HAP-1 (cell line): ENCODE data around the gene DENND6B.
A peak's percentile ranks its signal among the peaks of the same experiment; 100 is the strongest.
"Not testable (repeated sequence)": the region's sequence is repeated elsewhere in the genome, so short reads cannot be mapped to it uniquely, and the experiment has no call there.

ENCODE experiments used
- DNase-seq, 2 experiments: peaks; one replicate each; pipeline ENCODE4 v3.0.0-alpha.2; 2016 to 2020; ENCODE audit warnings: low spot score in 2 of 2
- H3K27me3 ChIP-seq: fragments of 250-450 bp; sonication (Bioruptor Pico); 2 replicates; pipeline ENCODE4 v1.5.1; 2020; ENCODE audit warnings: low read depth, mild to moderate bottlenecking, moderate library complexity
- H3K36me3 ChIP-seq: fragments of 250-450 bp; sonication (Bioruptor Pico); replicated peaks from 2 replicates; pipeline ENCODE4 v1.5.1; 2020; ENCODE audit warnings: mild to moderate bottlenecking
- H3K4me1 ChIP-seq: fragments of 250-450 bp; sonication (Bioruptor Pico); 2 replicates; pipeline ENCODE4 v1.5.1; 2020; ENCODE audit warnings: mild to moderate bottlenecking
- H3K4me3 ChIP-seq: fragments of 250-450 bp; sonication (Bioruptor Pico); 2 replicates; pipeline ENCODE4 v1.5.1; 2020; ENCODE audit warnings: mild to moderate bottlenecking, moderate library complexity
- H3K9me3 ChIP-seq: fragments of 250-450 bp; sonication (Bioruptor Pico); 2 replicates; pipeline ENCODE4 v1.5.1; 2020; ENCODE audit warnings: mild to moderate bottlenecking, moderate library complexity
- in situ Hi-C: fragments of 300-500 bp; cut with MboI; formaldehyde crosslinking; loops from 3 replicates; pipeline ENCODE4 v1.14.3; 2020; ENCODE audit warnings: low sequenced_read_pairs, inconsistent platforms, mixed read lengths

DENND6B gene

GRCh38 chr22:50347157-50347556, 20.3 kb upstream of the DENND6B start:
- no peak for DNase-seq
- H3K27me3 ChIP-seq, result no peaks in the 10 kb centered on the region
- H3K4me1 ChIP-seq, result peaks cover under 1% of the 10 kb centered on the region; the same call in 1 of the 2 replicates
- no peak overlapping the region for H3K4me3 ChIP-seq
- in situ Hi-C loops, result no loop called here
- H3K36me3 ChIP-seq, result peaks cover 16% of the 10 kb centered on the region; the same call in 1 of the 2 replicates
- no peaks in the 10 kb centered on the region for H3K9me3 ChIP-seq

GRCh38 chr22:50346470-50346869, 19.7 kb upstream of the DENND6B start:
- DNase-seq, result no peak
- Histone ChIP-seq H3K36me3 (peaks cover 16% of the 10 kb centered on the region; the same call in 1 of the 2 replicates), H3K27me3 (no peaks in the 10 kb centered on the region), H3K9me3 (no peaks in the 10 kb centered on the region), H3K4me1 (peaks cover 2% of the 10 kb centered on the region; the same call in 1 of the 2 replicates), H3K4me3 (no peak overlapping the region)
- in situ Hi-C loops, result no loop called here

- Histone ChIP-seq H3K4me3 (peak overlapping the region; percentile 47), H3K4me1 (peaks cover 2% of the 10 kb centered on the region; the same call in 1 of the 2 replicates), H3K9me3 (no peaks in the 10 kb centered on the region; the same call in 1 of the 2 replicates), H3K27me3 (no peaks in the 10 kb centered on the region), H3K36me3 (peaks cover 13% of the 10 kb centered on the region; the same call in 1 of the 2 replicates)
- DNase-seq, result no peak
- in situ Hi-C loops, result no loop called here
Measured at GRCh38 chr22:50343541-50343935, 16.7 kb upstream of the DENND6B start.

- H3K4me3 ChIP-seq, result peak within 1 kb of the TSS; percentile 47
- no peaks in the 10 kb centered on the region; the same call in 1 of the 2 replicates for H3K9me3 ChIP-seq
- no peaks in the 10 kb centered on the region for H3K27me3 ChIP-seq
- peaks cover 7% of the 10 kb centered on the region; the same call in 1 of the 2 replicates for H3K36me3 ChIP-seq
- in situ Hi-C loops, result no loop called here
- H3K4me1 ChIP-seq, result peaks cover 2% of the 10 kb centered on the region; the same call in 1 of the 2 replicates
- DNase-seq, result peak; percentile 52 to 86
Measured at GRCh38 chr22:50342651-50343540, 16.1 kb upstream of the DENND6B start, which contains the start of gene PPP6R2. Gene PPP6R2 (plus strand): TSS chr22:50343327. CDS start chr22:50393909, 50,582 bp downstream.

- DNase-seq, result peak; percentile 79 to 96
- Histone ChIP-seq H3K9me3 (no peaks in the 10 kb centered on the region; the same call in 1 of the 2 replicates), H3K27me3 (no peaks in the 10 kb centered on the region), H3K4me3 (peak overlapping the region; percentile 47), H3K36me3 (0 out of 2 replicates have a peak, but pooled peaks cover 1% of the 10 kb centered on the region), H3K4me1 (peaks cover 2% of the 10 kb centered on the region; the same call in 1 of the 2 replicates)
- in situ Hi-C loops, result no loop called here
Measured at GRCh38 chr22:50341977-50342650, 15.3 kb upstream of the DENND6B start.

GRCh38 chr22:50339945-50340879, 13.4 kb upstream of the DENND6B start:
- Histone ChIP-seq H3K9me3 (no peaks in the 10 kb centered on the region; the same call in 1 of the 2 replicates), H3K4me3 (no peak overlapping the region), H3K27me3 (no peaks in the 10 kb centered on the region), H3K4me1 (peaks cover 2% of the 10 kb centered on the region; the same call in 1 of the 2 replicates), H3K36me3 (no peaks in the 10 kb centered on the region)
- in situ Hi-C loops, result no loop called here
- peak; percentile 26 to 52 for DNase-seq

GRCh38 chr22:50338860-50339462, 12.1 kb upstream of the DENND6B start:
- Histone ChIP-seq H3K4me1 (peaks cover 2% of the 10 kb centered on the region; the same call in 1 of the 2 replicates), H3K36me3 (no peaks in the 10 kb centered on the region), H3K4me3 (no peak overlapping the region), H3K27me3 (no peaks in the 10 kb centered on the region), H3K9me3 (no peaks in the 10 kb centered on the region; the same call in 1 of the 2 replicates)
- DNase-seq, result no peak
- in situ Hi-C loops, result no loop called here

GRCh38 chr22:50338042-50338573, 11.3 kb upstream of the DENND6B start:
- Histone ChIP-seq H3K4me1 (peaks cover 2% of the 10 kb centered on the region; the same call in 1 of the 2 replicates), H3K27me3 (no peaks in the 10 kb centered on the region), H3K4me3 (no peak overlapping the region), H3K9me3 (no peaks in the 10 kb centered on the region; the same call in 1 of the 2 replicates), H3K36me3 (no peaks in the 10 kb centered on the region)
- DNase-seq, result no peak
- in situ Hi-C loops, result no loop called here

- Histone ChIP-seq H3K9me3 (no peaks in the 10 kb centered on the region; the same call in 1 of the 2 replicates), H3K36me3 (no peaks in the 10 kb centered on the region), H3K4me1 (peaks cover 2% of the 10 kb centered on the region; the same call in 1 of the 2 replicates), H3K4me3 (no peak overlapping the region), H3K27me3 (no peaks in the 10 kb centered on the region)
- no peak for DNase-seq
- in situ Hi-C loops, result no loop called here
Measured at GRCh38 chr22:50337262-50338041, 10.6 kb upstream of the DENND6B start.

GRCh38 chr22:50334433-50334832, 7.6 kb upstream of the DENND6B start:
- H3K9me3 ChIP-seq, H3K36me3 ChIP-seq, H3K4me1 ChIP-seq, in situ Hi-C loops, H3K4me3 ChIP-seq, DNase-seq, H3K27me3 ChIP-seq: not testable (repeated sequence)

GRCh38 chr22:50329236-50329635, 2.4 kb upstream of the DENND6B start:
- no peaks in the 10 kb centered on the region for H3K9me3 ChIP-seq
- DNase-seq, result no peak
- H3K27me3 ChIP-seq, result no peaks in the 10 kb centered on the region
- peaks cover 10% of the 10 kb centered on the region for H3K4me1 ChIP-seq
- no peak overlapping the region for H3K4me3 ChIP-seq
- H3K36me3 ChIP-seq, result no peaks in the 10 kb centered on the region
- in situ Hi-C loops, result loop anchor here (5.0 to 10.0 kb wide), 2 partner anchors 54 to 77 kb away; partner anchors contain the start of genes HDAC10 and MAPK11

GRCh38 chr22:50327711-50328019, 853 bp upstream of the DENND6B start:
- H3K4me1 ChIP-seq, result peaks cover 10% of the 10 kb centered on the region
- no peaks in the 10 kb centered on the region for H3K9me3 ChIP-seq
- DNase-seq, result no peak
- in situ Hi-C loops, result loop anchor here (5.0 to 10.0 kb wide), 2 partner anchors 53 to 75 kb away; partner anchors contain the start of genes HDAC10 and MAPK11
- H3K36me3 ChIP-seq, result no peaks in the 10 kb centered on the region
- H3K27me3 ChIP-seq, result no peaks in the 10 kb centered on the region
- H3K4me3 ChIP-seq, result peak overlapping the region; percentile 59
